Stimulated activated CD4-positive, alpha-beta T cell treated with anti-CD3 and anti-CD28 coated beads, Interleukin-15, amount 100 ng/mL, for 24 hours (primary cell): ENCODE data around the gene CTRB1.

Experiments
- DNase-seq: peaks from one replicate; pipeline ENCODE4 v3.0.0-alpha.2; 2020

Gene CTRB1

DNA sequence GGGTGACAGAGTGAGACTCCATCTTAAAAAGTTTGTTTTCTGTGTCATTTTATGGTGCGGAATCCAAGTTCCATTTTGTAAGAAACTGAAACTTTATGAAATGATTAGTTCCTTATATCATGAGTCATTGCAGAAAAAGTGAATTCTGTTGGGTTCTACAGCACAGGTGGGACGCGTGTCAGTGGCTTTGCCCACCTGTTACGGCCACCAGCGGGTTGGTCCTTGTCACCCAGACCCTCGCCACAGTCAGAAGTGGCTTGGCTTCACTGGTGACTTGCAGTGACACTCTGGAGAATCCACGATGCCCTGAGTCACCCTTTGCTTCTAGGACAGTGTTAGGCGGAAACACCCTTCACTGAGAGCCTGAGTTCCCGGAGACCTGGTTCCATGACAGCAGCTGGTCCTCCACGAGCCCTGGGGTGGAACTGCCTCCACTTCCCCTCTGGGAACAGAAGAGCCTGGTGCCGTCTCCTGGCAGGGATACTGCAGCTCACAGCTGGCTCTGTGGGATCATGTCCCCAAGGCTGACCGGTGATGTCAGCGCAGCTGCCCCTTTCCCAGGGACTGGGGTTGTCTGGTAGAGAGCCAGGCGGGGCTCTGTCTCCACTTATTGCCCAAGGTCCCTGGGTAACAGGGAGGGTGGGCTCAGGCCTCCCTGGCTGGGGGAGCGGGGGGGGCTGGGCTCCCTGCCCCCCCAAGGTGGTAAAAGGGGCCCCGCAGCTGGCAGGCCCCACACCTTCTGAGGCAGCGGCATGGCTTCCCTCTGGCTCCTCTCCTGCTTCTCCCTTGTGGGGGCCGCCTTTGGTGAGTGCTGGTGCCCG is at the start of gene CTRB1:
Gene CTRB1 (plus strand): TSS at position 733 of the 821 bp plus-strand sequence. CDS start 20 bp downstream, at position 753.
- peak; percentile 31 for DNase-seq

DNA sequence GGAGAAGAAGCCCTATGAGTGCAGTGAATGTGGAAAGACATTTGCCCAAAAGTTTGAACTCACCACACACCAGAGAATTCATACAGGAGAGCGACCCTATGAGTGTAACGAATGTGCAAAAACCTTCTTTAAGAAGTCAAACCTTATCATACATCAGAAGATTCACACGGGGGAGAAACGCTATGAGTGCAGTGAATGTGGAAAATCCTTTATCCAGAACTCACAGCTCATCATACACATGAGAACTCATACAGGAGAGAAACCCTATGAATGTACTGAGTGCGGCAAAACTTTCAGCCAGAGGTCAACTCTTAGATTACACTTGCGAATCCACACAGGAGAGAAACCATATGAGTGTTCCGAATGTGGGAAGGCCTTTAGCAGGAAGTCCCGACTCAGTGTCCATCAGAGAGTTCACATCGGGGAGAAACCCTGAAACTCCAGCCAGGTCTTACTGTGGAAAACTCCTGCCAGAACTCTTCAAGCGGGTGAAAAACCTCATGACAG is 48.8 kb upstream of the CTRB1 start:
- no peak for DNase-seq

DNA sequence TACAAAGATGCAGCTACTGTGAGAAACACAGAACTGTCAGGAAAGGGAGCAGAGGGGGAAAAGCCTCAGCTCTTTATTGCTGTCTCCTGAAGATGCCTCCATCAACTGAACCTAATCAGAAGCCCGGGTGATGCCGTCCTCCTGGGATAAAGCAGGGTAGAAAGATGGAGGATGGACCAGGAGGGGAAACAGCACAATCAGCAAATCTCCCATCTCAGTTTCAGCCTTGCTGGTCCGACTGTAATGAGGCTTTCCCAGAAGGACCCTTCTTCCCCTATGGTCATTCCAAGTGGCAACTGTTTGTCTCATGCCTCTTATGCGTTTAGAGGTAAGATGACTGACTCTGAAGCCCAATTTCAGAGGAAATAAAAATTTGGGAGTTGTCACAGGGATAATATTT is 46.2 kb upstream of the CTRB1 start:
- no peak for DNase-seq

DNA sequence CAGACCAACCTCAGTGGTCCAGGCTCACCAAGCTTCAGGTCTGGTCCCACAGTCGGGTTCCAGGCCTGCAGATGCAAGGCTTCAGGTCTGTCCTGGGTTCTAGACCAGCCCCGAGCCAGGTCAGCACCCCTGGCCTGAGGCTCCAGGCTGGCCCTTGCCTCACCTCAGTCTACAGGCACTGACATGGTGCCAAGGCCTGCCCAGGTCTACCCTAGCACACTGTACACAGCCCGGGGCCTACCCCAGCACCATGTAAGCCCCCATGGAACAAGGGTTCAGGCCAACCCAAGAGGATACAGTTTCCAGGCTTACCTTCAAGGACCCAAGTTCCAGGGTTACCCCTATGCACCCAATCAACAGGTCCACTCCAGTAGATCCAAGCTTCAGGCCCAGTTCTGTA is 43.7 kb upstream of the CTRB1 start:
- no peak for DNase-seq

DNA sequence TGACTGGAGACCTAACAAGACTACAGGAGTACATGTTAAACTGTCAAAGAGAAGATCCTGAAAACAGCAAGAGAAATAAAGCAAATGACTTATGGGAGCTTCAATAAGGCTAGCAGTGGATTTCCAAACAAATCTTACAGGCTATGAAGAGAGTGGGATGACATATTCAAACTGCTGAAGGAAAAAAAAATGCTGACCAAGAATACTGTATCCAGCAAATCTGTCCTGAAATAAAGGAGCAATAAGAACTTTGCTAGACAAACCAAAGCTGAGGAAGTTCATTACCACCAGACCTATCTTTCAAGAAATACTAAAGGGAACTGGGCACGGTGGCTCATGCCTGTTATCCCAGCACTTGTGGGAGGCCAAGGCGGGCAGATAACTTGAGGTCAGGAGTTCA is 41.9 kb upstream of the CTRB1 start:
- DNase-seq = no peak

DNA sequence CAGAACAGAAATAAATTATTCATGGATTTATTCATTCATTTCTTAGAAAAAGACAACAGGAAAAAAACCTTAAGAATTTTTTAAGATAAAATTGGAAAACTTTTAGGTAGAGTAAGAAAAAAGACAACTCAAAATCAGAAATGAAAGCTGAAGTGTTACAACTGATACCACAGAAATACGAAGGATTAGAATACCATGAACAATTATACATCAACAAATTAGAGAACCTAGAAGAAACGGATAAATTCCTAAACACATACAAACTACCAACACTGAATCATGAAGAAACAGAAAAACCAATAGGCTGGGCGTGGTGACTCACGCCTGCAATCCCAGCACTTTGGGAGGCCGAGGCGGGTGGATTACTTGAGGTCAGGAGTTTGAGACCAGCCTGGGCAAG is 39.6 kb upstream of the CTRB1 start:
- DNase-seq = no peak

DNA sequence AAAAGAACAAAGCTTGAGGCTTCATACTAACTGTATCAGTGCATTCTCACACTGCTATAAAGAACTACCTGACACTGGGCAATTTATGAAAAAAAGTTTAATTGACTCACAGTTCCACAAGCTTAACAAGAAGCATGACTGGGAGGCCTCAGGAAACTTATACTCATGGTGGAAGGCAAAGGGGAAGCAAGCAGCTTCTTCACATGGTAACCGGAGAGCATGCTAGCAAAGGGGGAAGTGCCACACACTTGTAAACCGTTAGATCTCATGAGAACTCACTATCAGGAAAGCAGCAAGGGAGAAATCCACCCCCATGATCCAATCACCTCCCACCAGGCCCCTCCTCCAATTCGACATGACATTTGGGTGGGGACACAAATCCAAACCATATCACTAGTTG is 37.2 kb upstream of the CTRB1 start:
- no peak for DNase-seq

DNA sequence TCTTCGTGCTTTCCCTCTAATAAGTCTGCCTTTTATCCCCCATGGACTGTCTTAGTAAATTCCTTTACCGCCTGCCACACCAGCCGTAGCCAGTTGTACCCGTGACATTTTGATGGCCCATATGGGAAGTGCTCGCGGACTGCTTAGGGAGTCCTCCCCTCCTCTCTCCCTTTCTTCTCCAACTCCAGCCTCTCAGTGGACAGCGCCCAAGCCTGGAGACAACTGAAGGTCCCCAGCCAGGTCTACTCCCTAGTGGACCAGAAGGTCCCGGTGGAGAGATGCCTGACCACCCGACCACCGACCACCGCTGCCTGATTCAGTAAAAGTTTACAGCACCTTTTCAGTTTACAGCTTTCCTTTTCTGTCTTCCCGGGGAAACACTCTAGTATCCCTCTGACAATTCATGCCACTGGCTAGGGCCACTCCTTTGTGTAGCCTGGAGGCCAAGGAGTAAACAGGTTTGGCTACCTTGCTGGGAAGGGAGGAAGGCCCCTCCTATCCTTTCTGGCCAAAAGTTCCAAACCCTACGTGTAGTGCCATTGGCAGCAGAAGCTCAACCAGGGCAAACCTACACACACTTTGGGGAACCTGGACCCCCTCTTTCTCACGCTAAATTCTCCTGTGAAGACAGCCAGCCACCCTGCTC is 29.8 kb upstream of the CTRB1 start:
- DNase-seq = no peak

DNA sequence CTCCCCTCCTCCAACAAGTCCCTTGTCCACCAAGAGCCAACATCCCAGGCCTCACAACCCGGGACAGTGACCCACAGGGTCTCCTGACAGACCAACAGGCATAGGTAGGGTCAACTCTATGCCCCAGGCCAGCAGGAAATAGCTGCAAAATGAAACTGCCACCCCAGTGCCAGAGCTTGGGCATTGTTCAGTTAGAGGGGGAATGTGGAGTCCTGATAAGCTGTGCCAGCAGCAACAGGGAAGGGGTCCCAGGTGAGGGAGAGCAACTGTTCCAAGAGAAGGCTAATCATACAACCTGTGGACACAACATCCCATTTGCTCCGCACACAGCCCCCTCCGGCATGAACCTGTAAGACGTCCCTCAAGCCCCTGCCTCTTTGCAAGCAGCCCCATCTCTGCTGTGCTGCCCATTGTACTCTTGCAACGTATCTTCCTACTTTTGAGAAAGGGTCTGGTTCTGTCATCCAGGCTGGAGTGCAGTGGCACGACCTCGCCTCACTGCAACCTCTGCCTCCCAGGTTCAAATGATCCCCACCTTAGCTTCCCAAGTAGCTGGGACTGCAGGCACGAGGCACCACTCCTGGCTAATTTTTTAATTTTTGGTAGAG is 29.0 kb upstream of the CTRB1 start:
- DNase-seq = no peak

DNA sequence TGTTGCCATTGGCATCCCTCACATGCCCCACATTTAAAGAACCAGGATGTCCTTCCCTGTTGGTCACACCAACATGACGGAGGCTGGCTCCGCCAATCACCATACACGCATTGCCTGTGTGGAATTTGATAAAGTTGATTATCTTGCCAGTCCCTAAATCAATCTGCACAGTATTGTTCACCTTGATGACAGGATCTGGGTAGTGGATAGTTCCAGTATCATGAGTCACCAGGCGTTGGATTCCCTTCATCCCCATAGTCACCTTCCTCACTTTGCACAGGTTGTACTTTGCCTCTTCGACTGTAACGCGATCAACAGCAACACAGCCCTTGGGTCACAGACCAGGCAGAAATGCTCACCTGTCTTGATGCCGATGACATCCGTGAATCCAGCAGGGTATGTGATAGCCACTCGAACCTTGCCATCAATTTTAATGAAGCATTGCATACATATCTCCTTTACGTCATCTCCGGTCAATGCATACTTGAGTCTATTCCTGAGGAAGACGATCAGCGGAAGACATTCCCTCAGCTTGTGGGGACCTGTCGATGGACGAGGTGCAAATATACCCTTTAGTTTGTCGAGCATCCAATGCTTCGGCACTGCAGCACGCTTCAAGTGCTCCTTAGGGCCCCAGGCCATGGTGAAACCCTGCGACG is 26.1 kb upstream of the CTRB1 start:
- no peak for DNase-seq

DNA sequence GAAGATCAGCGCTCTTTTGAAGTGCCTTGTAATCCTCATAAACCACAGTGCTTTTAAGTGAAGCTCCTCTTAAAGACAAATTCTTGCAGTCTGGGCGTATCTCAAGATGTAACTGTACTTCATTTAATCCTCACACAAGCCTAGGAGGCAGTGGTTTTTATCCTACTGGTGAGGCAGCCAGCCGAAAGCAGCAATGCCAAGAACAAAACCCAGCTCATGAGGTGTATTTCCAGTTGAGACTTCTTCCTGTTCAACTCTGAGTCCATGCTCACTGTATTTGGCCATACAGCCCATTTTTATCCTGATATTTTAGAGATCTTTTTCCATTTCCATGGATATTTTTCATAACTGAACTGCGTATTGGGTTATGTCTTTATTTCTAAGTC is 25.5 kb upstream of the CTRB1 start:
- no peak for DNase-seq

DNA sequence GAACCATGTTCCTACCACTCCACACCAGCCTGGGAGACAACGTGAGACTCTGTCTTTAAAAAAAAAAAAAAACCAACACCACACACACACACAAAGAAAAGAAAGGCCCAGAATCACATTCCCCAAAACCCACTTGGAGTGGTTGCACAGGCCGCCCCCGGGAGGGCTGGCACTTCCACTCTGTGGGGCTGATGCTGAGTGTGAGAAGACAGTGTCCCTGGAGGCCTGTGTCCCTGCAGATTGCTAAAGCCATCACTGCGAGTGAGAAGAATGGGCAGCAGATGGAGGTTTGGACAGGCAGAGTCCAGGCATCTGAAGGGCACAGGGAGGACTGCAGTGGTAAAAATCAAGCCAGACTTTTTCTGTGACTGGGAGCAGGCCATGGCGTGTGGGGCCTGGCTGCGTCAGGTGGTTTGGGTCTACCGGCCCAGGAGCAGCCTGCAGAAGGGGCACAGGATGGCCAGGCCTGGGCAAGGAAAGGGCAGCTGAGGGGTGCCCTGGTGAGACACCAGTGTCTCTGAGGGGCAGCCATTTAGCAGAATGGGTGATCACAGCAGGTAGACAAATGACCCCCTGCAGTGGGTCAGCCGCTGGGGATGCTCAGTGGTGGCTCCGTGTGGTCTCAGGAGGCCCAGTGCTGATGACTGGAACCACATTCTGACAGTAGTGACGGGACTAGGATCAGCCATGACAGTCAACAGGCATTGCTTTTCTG is 24.9 kb upstream of the CTRB1 start:
- DNase-seq = no peak

DNA sequence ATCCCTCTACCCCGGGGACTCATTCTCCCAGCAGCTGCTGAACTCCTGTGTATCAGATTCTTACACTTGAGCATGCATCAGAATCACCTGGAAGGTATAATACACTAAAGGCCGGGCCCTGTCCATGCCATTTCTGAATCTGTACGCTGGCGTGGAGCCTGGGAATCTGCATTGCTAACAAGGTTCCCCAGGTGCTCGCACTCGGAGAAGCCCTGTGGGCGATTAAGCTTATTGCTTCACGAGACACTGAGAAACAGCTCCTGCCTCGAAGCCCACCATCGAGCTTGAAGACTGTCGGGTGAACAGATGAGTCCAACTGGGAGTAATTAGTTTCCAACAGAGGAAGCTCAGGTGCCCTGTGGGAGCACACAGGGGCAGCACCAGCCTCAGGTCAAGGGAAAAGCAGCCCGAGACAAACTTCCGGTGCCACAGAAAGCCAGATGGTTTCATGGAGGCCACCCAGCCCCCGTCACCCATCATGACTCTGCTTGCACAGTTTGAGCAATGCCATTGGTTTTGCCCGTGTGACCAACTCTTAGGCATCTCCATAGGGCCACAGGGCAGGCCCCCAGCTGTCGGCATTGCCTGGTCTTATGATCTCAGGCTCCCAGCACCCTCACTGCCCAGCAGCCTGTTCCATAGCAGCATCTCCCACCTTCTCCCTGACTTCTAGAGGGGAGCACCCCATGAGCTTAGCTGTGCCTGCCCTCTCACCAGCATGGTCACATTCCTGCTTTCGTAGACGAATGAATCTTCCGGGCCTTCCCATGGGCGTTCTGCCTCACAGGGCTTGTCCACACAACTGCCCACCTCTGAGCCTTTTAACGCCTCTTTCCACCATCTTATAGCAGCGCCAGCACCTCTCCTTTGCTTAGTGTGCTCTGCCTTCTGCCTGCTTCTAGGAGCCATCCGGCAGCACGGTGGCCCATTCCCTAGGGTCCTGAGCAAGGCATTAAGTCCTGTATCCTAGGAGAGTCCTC is 22.7 kb upstream of the CTRB1 start:
- no peak for DNase-seq

DNA sequence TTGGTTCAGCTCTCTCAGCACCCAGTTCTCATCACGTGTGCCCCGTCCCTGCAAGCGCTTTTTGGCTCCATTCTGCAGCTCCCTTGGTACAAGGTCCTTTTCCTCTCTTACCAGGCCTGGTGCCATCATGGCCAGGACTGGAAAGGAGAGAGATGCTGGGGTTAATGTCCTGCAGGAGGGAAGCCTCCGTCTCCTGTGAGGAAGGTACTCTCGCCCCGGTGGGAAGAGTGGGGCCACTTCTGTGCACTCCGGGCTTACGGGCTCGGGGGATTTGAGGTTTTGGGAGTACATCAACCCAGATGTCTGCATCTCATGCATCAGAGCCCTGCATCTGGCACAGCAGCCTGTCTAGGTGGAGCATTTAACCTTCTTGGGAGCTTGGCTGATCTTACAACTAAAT is 22.0 kb upstream of the CTRB1 start:
- no peak for DNase-seq

DNA sequence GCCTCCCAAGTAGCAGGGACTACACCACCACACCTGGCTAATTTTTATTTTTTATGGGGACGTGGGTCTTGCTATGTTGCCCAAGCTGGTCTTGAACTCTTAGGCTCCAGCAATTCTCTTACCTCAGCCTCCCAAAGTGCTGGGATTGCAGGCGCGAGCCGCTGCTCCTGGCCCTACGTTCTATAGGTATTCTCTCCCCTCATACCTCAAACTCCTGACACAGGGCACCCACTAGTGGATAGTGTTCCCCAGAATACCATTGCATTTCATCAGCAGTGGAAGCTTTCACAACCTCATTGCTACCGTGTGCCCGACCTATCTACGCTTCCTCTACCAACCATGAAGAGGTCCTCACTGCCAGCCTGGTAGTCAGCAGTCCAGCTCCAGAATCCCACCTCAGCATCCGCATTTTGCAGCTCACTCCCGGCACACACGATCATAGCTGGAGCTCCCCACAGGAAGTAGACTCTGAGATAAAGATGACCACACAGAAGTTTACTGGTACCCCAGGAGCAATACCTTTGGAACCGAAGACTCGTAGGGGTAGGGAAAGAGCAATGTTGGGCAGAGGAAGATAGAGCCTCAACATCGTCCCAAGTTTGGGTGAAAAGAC is 21.2 kb upstream of the CTRB1 start:
- DNase-seq = no peak

DNA sequence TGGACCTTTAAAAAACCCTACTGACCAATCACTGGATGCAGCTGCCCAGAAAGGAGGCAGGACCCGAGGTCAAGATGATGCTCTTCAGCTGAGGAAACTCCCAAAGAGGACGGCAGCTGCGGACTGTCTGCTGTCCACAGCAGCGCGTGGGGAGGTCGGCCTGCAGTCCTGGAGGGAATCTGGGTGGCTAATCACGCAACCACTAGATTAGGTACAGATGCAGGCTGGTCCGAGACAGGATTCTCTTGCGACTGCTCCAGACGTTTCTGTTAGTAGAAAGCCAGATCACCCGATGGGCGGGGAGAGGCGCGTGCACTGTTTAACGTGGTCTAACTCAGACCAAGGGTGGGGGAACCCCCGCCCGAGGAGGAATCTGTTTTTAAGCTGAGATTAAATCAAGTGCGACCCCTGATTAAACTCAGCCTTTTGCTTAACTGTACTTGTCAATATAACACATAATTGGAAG is 20.6 kb upstream of the CTRB1 start:
- DNase-seq = no peak

DNA sequence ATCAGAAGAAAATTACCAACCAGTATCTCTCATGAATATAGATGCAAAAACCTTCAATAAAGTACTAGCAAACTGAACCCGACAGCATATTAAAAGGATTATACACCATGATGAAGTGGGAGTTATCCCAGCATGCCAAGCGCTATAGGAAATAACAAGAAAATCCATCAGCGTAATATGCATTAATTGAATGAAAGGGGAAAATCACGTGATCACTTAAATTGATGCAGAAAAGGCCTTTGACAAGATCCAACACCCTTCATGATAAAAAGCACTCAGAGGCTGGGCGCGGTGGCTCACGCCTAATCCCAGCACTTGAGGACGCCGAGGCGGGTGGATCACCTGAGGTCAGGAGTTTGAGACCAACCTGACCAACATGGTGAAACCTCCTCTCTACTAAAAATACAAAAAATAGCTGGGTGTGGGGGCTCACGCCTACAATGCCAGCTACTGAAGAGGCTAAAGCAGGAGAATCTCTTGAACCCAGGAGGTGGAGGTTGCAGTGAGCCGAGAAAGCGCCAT is 16.7 kb upstream of the CTRB1 start:
- DNase-seq = no peak

DNA sequence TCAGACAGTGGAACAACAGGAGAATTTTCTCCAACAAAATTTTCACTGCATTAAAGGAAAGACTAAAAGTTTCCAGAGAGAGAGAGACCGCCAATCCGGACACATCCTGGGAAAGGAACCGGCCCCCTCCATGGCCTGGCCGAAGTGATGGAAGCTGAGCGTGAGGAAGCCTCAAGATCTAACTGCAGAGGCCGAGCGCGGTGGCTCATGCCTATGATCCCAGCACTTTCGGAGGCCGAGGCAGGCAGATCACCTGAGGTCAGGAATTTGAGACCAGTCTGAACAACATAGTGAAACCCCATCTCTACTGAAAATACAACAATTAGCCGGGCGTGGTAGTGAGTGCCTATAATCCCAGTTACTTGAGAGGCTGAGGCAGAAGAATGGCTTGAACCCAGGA is 15.7 kb upstream of the CTRB1 start:
- DNase-seq = no peak

DNA sequence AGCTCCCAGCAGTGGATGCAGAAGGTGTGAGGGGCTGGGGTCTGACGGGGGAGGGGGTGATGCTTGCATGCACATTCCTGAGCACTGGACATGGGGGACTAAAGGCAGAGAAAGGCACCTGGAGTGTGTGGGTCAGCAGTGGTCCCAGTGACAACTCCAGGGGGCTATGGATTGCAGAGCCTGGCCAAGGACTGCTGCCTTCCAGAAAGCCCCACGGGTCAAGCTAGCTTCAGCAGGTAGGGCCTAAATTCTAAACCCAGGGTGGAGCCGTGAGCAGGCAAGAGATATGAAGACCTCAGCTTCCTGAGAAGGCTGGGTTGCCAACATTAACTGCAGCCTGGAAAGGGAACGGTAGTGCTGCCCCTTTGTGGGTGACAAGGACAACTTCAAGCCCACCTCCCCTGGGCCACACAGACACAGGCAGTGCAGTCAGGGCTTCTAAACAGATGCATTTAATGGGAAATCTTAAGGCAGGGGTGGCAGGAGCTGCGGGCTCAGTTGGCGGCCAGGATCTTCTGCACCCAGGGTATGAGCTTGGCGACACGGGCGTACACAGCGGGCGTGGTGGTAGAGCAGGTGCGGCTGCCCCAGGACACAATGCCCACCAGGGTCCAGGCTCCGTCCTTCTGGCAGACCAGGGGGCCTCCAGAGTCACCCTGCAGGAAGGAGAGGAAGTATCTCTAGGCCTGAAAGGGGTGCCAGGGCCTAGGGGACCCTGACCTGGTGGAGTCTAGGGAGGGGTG is 14.9 kb upstream of the CTRB1 start:
- no peak for DNase-seq

DNA sequence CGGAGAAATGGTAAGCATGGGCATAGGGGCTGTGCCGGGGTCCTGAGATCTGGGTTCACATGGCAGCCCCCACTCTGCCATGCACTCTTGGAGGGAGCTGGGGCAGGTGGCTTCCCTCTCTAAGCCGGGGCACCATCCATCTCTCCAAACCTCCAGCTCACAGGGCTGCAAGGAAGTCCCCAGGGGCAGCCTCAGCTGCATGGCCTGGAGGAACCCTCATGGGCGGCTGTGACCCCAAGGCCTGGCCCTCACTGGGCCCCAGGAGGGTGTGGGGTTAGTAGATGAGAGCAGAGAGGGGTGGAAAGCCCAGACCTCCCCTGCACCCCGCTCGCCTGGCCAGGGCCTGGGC is 14.4 kb upstream of the CTRB1 start:
- DNase-seq = no peak
